ENCODE measurements around the gene ZNF593. TPM values are rescaled to one million over a fixed set of nuclear protein-coding genes. Genes with fewer than 3 reads are reported as not detected.

The ZNF593 gene
- total and polyA plus RNA-seq, 9 of the 15 experiments (the other 6 are each of a cell fraction or from before 2014, with no cell fraction given): 9.8 to 334 (median 48.2) TPM

GRCh38 chr1:26125946-26126320, 43.8 kb upstream of the ZNF593 start:
- H3K27ac ChIP-seq (ENCODE audit: extremely low read depth, low read depth, low read length): peak overlapping the region; percentile 99
- peak overlapping the region; percentile 28; the same call in 1 of the 2 replicates for H3K4me2 ChIP-seq (ENCODE audit: insufficient read depth, low read length)
- DNase-seq (ENCODE audit: extremely low read depth in 1 of 4, low spot score in 3 of 4) (no peak), ATAC-seq (no peak), FAIRE-seq (no peak)
- H4K20me1 ChIP-seq (replicated peaks; ENCODE audit: control insufficient read depth, insufficient read depth, low read length): no peaks in the 10 kb centered on the region
- H3K36me3 ChIP-seq (ENCODE audit: control insufficient read depth, insufficient read depth, low read length): peaks cover 35% of the 10 kb centered on the region
- WGBS (ENCODE audit: insufficient coverage, low coverage, missing lambda C conversion rate): 0% methylated on average over 1 of the region's 1 CpG
- no peak overlapping the region for H2AFZ ChIP-seq (ENCODE audit: low read depth, low read length)
- intact Hi-C loops (cut with micrococcal nuclease) (loop anchor here (1.0 to 2.0 kb wide), 2 partner anchors 15 to 17 kb away; partner anchors contain the start of gene PDIK1L), in situ Hi-C loops (cut with MboI) (no loop called here)
- TSS peak; percentile 94 for BruUV-seq (replicated peaks)
- ChIA-PET POLR2A (interaction anchor here (0.7 to 13.3 kb wide), 23 partner anchors 8 to 346 kb away, joined by 3 to 237 read pairs (median 5); partner anchors contain the start of genes CEP85, HMGN2, PDIK1L and ZNF593), CTCF (ENCODE audit: low intra/inter-chr PET ratio) (interaction anchor here (1.3 kb wide), 1 partner anchor 36 kb away, joined by 3 read pairs; no protein-coding TSS in a partner anchor)
- H3K4me1 ChIP-seq (replicated peaks in 1 of 2; ENCODE audit: control insufficient read depth in 2 of 2, insufficient read depth in 2 of 2, low read length in 2 of 2): peaks cover 34 to 82% of the 10 kb centered on the region in 2 experiments
- H3K9me3 ChIP-seq (replicated peaks; ENCODE audit: control insufficient read depth, insufficient read depth, low read depth, low read length): no peaks in the 10 kb centered on the region
- no peaks in the 10 kb centered on the region for H3K9me1 ChIP-seq (ENCODE audit: control insufficient read depth, insufficient read depth, low read length)
- peaks cover 64% of the 10 kb centered on the region for H3K79me2 ChIP-seq (ENCODE audit: control insufficient read depth, insufficient read depth, low read length)
- H3K27me3 ChIP-seq (ENCODE audit: control insufficient read depth in 2 of 2, insufficient read depth in 2 of 2, low read length in 2 of 2): no peaks in the 10 kb centered on the region
- H3K9ac ChIP-seq (ENCODE audit: insufficient read depth in 1 of 2, low read depth in 2 of 2, low read length in 2 of 2): peak overlapping the region in 1 of 2 experiments; percentile 97; a peak in 3 of 4 replicates
- H3K4me3 ChIP-seq: no peak overlapping the region
- TF ChIP-seq, protein P1, sequence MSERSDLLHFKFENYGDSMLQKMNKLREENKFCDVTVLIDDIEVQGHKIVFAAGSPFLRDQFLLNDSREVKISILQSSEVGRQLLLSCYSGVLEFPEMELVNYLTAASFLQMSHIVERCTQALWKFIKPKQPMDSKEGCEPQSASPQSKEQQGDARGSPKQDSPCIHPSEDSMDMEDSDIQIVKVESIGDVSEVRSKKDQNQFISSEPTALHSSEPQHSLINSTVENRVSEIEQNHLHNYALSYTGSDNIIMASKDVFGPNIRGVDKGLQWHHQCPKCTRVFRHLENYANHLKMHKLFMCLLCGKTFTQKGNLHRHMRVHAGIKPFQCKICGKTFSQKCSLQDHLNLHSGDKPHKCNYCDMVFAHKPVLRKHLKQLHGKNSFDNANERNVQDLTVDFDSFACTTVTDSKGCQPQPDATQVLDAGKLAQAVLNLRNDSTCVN (CRISPR knock-in tag; IDR thresholded peaks at IDR 0.05): 0 out of 2 replicates have a peak, but pooled peaks have one; percentile 1
- TF ChIP-seq ELF2 (CRISPR knock-in tag; IDR thresholded peaks at IDR 0.05) (peak; percentile 23; the same call in 1 of the 2 replicates), MCM7 (IDR thresholded peaks at IDR 0.05) (no peak), SAFB (IDR thresholded peaks at IDR 0.05; ENCODE audit: borderline replicate concordance, low read depth, low read length) (no peak), NFXL1 (CRISPR knock-in tag; IDR thresholded peaks at IDR 0.05) (peak; percentile 82; the same call in 1 of the 2 replicates), SMARCB1 (IDR thresholded peaks at IDR 0.05; ENCODE audit: insufficient read length, low read depth) (peak; percentile 18), ZNF398 (CRISPR knock-in tag; IDR thresholded peaks at IDR 0.05) (peak; percentile 24; the same call in 1 of the 2 replicates), BRF1 (IDR thresholded peaks at IDR 0.05; ENCODE audit: borderline replicate concordance, extremely low read depth, insufficient read length) (no peak), MEF2D (tag; conservative IDR thresholded peaks at IDR 0.05; ENCODE audit: low read depth) (no peak), ELF4 (CRISPR knock-in tag; IDR thresholded peaks at IDR 0.05) (peak; percentile 28; the same call in 1 of the 2 replicates), SREBF1 (IDR thresholded peaks at IDR 0.05; ENCODE audit: borderline replicate concordance, low read depth, low read length) (no peak), KLF1 (tag; IDR thresholded peaks at IDR 0.05) (no peak), SMARCA5 (IDR thresholded peaks at IDR 0.05) (peak; percentile 47), ZC3H4 (CRISPR knock-in tag; IDR thresholded peaks at IDR 0.05; ENCODE audit: borderline replicate concordance) (no peak)
- TF ChIP-seq, protein P2, sequence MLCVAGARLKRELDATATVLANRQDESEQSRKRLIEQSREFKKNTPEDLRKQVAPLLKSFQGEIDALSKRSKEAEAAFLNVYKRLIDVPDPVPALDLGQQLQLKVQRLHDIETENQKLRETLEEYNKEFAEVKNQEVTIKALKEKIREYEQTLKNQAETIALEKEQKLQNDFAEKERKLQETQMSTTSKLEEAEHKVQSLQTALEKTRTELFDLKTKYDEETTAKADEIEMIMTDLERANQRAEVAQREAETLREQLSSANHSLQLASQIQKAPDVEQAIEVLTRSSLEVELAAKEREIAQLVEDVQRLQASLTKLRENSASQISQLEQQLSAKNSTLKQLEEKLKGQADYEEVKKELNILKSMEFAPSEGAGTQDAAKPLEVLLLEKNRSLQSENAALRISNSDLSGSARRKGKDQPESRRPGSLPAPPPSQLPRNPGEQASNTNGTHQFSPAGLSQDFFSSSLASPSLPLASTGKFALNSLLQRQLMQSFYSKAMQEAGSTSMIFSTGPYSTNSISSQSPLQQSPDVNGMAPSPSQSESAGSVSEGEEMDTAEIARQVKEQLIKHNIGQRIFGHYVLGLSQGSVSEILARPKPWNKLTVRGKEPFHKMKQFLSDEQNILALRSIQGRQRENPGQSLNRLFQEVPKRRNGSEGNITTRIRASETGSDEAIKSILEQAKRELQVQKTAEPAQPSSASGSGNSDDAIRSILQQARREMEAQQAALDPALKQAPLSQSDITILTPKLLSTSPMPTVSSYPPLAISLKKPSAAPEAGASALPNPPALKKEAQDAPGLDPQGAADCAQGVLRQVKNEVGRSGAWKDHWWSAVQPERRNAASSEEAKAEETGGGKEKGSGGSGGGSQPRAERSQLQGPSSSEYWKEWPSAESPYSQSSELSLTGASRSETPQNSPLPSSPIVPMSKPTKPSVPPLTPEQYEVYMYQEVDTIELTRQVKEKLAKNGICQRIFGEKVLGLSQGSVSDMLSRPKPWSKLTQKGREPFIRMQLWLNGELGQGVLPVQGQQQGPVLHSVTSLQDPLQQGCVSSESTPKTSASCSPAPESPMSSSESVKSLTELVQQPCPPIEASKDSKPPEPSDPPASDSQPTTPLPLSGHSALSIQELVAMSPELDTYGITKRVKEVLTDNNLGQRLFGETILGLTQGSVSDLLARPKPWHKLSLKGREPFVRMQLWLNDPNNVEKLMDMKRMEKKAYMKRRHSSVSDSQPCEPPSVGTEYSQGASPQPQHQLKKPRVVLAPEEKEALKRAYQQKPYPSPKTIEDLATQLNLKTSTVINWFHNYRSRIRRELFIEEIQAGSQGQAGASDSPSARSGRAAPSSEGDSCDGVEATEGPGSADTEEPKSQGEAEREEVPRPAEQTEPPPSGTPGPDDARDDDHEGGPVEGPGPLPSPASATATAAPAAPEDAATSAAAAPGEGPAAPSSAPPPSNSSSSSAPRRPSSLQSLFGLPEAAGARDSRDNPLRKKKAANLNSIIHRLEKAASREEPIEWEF (CRISPR knock-in tag; IDR thresholded peaks at IDR 0.05): peak; percentile 2; the same call in 1 of the 2 replicates
